ENCODE measurements around the gene LY6G6D.

Gene LY6G6D

GRCh38 chr6:31749301-31750036 is 34.3 kb downstream of the LY6G6D start:
- in situ Hi-C loops (cut with MboI; ENCODE audit: low sequenced_read_pairs, unreplicated experiment): no loop called here
- DNase-seq (ENCODE audit: low spot score): no peak
- TF ChIP-seq, protein P1, sequence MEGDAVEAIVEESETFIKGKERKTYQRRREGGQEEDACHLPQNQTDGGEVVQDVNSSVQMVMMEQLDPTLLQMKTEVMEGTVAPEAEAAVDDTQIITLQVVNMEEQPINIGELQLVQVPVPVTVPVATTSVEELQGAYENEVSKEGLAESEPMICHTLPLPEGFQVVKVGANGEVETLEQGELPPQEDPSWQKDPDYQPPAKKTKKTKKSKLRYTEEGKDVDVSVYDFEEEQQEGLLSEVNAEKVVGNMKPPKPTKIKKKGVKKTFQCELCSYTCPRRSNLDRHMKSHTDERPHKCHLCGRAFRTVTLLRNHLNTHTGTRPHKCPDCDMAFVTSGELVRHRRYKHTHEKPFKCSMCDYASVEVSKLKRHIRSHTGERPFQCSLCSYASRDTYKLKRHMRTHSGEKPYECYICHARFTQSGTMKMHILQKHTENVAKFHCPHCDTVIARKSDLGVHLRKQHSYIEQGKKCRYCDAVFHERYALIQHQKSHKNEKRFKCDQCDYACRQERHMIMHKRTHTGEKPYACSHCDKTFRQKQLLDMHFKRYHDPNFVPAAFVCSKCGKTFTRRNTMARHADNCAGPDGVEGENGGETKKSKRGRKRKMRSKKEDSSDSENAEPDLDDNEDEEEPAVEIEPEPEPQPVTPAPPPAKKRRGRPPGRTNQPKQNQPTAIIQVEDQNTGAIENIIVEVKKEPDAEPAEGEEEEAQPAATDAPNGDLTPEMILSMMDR (IDR thresholded peaks at IDR 0.05; ENCODE audit: borderline replicate concordance, control extremely low read depth, extremely low read depth, insufficient read depth, missing control alignments): no peak

DNA sequence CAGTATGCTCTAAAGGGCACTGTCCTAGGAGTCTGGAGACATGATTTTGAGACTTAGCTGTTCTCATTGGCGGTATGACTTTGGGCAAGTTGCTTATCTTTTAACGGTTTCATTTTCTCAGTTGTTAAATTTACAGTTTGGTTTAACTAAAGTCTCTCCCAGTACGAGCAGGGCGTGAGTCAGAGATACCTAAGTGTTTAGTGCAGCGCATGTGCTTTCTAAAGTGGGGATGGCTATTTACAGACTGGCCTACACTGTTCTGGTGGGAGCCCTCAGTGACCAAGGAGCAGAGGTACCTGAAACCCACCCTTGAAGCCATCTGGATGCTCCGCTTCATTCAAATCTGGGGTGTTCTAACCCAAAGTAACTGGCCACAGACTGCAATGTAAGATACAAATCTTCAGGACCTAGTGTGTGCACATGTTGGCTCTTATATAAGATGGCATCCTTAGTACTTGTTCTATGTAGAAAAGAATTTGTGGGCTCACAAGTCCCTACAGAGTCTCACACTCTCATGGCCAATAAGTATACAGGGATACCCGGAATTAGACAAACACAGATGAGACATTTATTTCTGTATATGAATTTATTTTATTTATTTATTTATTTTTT is 35.4 kb downstream of the LY6G6D start:
- no peak for DNase-seq (ENCODE audit: low spot score)
- in situ Hi-C loops (cut with MboI; ENCODE audit: low sequenced_read_pairs, unreplicated experiment): no loop called here
- TF ChIP-seq, protein P1 (IDR thresholded peaks at IDR 0.05; ENCODE audit: borderline replicate concordance, control extremely low read depth, extremely low read depth, insufficient read depth, missing control alignments): no peak

- in situ Hi-C loops (cut with MboI; ENCODE audit: low sequenced_read_pairs, unreplicated experiment): no loop called here
- TF ChIP-seq, protein P1 (IDR thresholded peaks at IDR 0.05; ENCODE audit: borderline replicate concordance, control extremely low read depth, extremely low read depth, insufficient read depth, missing control alignments): no peak
- no peak for DNase-seq (ENCODE audit: low spot score)
Measured at GRCh38 chr6:31752739-31753319, 37.7 kb downstream of the LY6G6D start.

- TF ChIP-seq, protein P1 (IDR thresholded peaks at IDR 0.05; ENCODE audit: borderline replicate concordance, control extremely low read depth, extremely low read depth, insufficient read depth, missing control alignments): no peak
- in situ Hi-C loops (cut with MboI; ENCODE audit: low sequenced_read_pairs, unreplicated experiment): no loop called here
- no peak for DNase-seq (ENCODE audit: low spot score)
Measured at GRCh38 chr6:31758281-31758680, 43.1 kb downstream of the LY6G6D start.

DNA sequence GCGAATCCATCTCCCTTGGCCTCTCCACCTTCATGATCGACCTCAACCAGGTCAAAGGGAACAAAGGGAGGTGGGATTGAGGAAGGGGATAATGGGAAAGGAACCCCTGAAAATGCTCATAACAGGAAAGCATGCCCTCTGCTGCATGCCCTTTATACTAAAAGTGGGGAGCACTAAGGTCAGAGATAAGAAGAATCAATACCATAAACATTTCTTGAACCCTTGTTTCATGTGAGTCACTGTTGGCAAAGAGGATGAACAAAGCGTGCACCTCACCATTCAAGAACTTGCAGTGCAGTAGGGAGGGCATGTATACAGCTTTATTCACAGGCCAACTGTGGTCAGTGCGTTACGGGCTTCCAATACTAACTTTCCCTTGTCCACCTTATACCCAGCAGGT is 45.6 kb downstream of the LY6G6D start:
- DNase-seq (ENCODE audit: low spot score): no peak
- TF ChIP-seq, protein P1 (IDR thresholded peaks at IDR 0.05; ENCODE audit: borderline replicate concordance, control extremely low read depth, extremely low read depth, insufficient read depth, missing control alignments): no peak
- in situ Hi-C loops (cut with MboI; ENCODE audit: low sequenced_read_pairs, unreplicated experiment): no loop called here

GRCh38 chr6:31761343-31761742 is 46.2 kb downstream of the LY6G6D start:
- TF ChIP-seq, protein P1 (IDR thresholded peaks at IDR 0.05; ENCODE audit: borderline replicate concordance, control extremely low read depth, extremely low read depth, insufficient read depth, missing control alignments): no peak
- DNase-seq (ENCODE audit: low spot score): no peak
- in situ Hi-C loops (cut with MboI; ENCODE audit: low sequenced_read_pairs, unreplicated experiment): no loop called here

All from GM13976 (cell line).